Motor neuron (in vitro differentiated cells): ENCODE measurements around the gene CD82. TPM values are rescaled to one million over a fixed set of nuclear protein-coding genes. Genes with fewer than 3 reads are reported as not detected.
A peak's percentile ranks its signal among the peaks of the same experiment; 100 is the strongest.

Source experiments
- ATAC-seq, 8 experiments: fragments of 200-7000 bp; cut with Tn5 transposase; replicated peaks in 6 of 8; 2 replicates each; pipeline ENCODE4 v1.8.0; 2021; ENCODE audit warnings: mild to moderate bottlenecking in 8 of 8, moderate library complexity in 8 of 8
- H3K27ac ChIP-seq, 2 donors: fragments of 250-450 bp; sonication (Bioruptor Pico); 2 replicates each; pipeline ENCODE4 v1.9.0; 2021; ENCODE audit warnings: antibody characterized with exemption in 2 of 2, mild to moderate bottlenecking in 2 of 2, moderate library complexity in 1 of 2
- H3K4me1 ChIP-seq, 2 donors: fragments of 250-450 bp; sonication (Bioruptor Pico); replicated peaks in 1 of 2; 2 replicates each; pipeline ENCODE4 v1.6.1; 2021; ENCODE audit warnings: antibody characterized with exemption in 2 of 2, mild to moderate bottlenecking in 2 of 2, moderate library complexity in 1 of 2
- H3K4me3 ChIP-seq, 5 donors: fragments of 250-450 bp; sonication (Bioruptor Pico); 2 replicates each; pipeline ENCODE4 v1.9.0; 2021; ENCODE audit warnings: antibody characterized with exemption in 5 of 5, mild to moderate bottlenecking in 5 of 5, moderate library complexity in 4 of 5
- WGBS, 10 experiments: fragments of 450-650 bp; shearing (Covaris generic); methylation state at CpG; one replicate each; pipeline ENCODE4 v1.0.0; 2022; 5-methylcytosine and 5-hydroxymethylcytosine counted together
- in situ Hi-C, 9 experiments: fragments of 400-800 bp; cut with MboI; loops; one replicate each; pipeline ENCODE4 v1.15.0; 2021; ENCODE audit warnings: low sequenced_read_pairs in 9 of 9, low pct_unique_long_range_greater_than_20kb in 2 of 9; ENCODE audit not compliant: unreplicated experiment in 9 of 9
- total RNA-seq, 8 experiments: library from RNA; unstranded; fragments of 300-600 nt; gene quantifications; 2 replicates each; pipeline versions ENCODE4 v1.2.3 to v1.2.4, GENCODE V29; 2022

Gene CD82
- total RNA-seq, 8 experiments from 2014 or later: 1.3 to 58.4 (median 4.1) TPM

GRCh38 chr11:44621140-44621681, 55.7 kb downstream of the CD82 start:
- H3K27ac ChIP-seq: no peak overlapping the region
- in situ Hi-C loops: loop anchor here in 7 of 9 experiments (10.0 to 25.0 kb wide), 4 partner anchors 284 to 466 kb away; no protein-coding TSS in a partner anchor
- WGBS, 10 experiments: 7 to 27% (median 19%) methylated on average over 2 to 12 of the region's 24 CpGs; no CpG with 5 or more reads in 4 of the 10 experiments
- no peak overlapping the region for H3K4me3 ChIP-seq
- ATAC-seq: peak; percentile 71 to 85 (median 80)
- peaks cover 3 to 6% of the 10 kb centered on the region in 2 donors for H3K4me1 ChIP-seq

DNA sequence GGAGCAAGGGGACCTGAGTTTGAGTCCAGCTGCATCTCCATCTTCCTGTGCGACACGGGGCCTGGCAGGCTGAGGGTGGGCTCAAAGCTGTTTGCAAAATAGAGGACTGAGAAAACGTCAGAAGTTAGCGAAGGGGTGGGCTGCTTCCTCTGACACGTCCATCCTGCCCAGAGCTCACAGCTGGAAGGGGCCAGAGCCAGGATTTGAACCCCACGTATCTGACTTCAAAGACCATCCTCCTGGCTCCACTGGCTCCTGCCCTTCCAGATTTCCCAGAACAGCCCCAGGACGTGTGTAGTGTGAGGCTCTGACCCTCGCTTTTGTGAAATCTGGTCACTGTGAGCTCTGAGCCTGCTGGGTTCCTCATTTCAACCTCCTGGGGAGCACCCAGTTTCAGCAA, 56.3 kb downstream of the CD82 start:
- H3K27ac ChIP-seq: no peak overlapping the region
- in situ Hi-C loops: loop anchor here in 7 of 9 experiments (10.0 to 25.0 kb wide), 4 partner anchors 283 to 466 kb away; no protein-coding TSS in a partner anchor
- ATAC-seq: no peak
- 25 to 72% (median 60%) methylated on average over 2 to 4 of the region's 8 CpGs; no CpG with 5 or more reads in 5 of the 10 experiments for WGBS, 10 experiments
- peaks cover 4 to 8% of the 10 kb centered on the region in 2 donors for H3K4me1 ChIP-seq
- H3K4me3 ChIP-seq: no peak overlapping the region

DNA sequence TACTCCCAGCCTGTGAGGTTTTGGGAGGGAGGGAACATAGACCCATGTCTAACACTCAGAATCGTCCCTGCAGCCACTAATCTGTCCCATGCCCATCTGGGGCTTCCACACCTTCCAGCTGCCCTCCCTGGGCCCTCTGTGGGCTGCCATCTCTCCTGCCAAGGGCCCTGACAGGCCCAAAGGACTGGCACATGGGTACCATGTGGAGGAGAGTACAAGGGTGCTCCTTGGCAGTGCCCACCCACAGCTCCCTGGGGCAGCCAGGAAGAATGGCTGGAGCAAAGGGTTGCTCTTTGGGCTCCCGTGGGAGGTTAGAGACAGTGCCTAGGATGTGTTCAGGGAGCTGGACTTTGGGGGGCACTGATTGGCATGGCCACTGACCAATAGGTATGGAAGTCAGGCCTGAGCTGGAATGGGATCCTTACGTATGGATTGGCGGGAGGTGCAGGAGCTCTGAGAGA, 56.8 kb downstream of the CD82 start:
- no peak overlapping the region for H3K4me3 ChIP-seq
- no peak overlapping the region for H3K27ac ChIP-seq
- 80 to 100% (median 93%) methylated on average over 1 to 4 of the region's 4 CpGs; no CpG with 5 or more reads in 6 of the 10 experiments for WGBS, 10 experiments
- in situ Hi-C loops: loop anchor here in 7 of 9 experiments (10.0 to 25.0 kb wide), 4 partner anchors 283 to 465 kb away; no protein-coding TSS in a partner anchor
- peak in 1 of 8 experiments; percentile 3 for ATAC-seq
- H3K4me1 ChIP-seq: peaks cover 8 to 12% of the 10 kb centered on the region in 2 donors

GRCh38 chr11:44622721-44623258, 57.3 kb downstream of the CD82 start:
- H3K4me1 ChIP-seq: peaks cover 14 to 18% of the 10 kb centered on the region in 2 donors
- no peak overlapping the region for H3K4me3 ChIP-seq
- ATAC-seq: peak in 3 of 8 experiments; percentile 28 to 85 (median 50)
- H3K27ac ChIP-seq: no peak overlapping the region
- 10 to 100% (median 80%) methylated on average over 1 to 3 of the region's 11 CpGs; no CpG with 5 or more reads in 5 of the 10 experiments for WGBS, 10 experiments
- in situ Hi-C loops: loop anchor here in 7 of 9 experiments (10.0 to 25.0 kb wide), 4 partner anchors 282 to 465 kb away; no protein-coding TSS in a partner anchor

- no peak for ATAC-seq
- in situ Hi-C loops: loop anchor here in 7 of 9 experiments (10.0 to 25.0 kb wide), 4 partner anchors 281 to 464 kb away; no protein-coding TSS in a partner anchor
- no peak overlapping the region for H3K27ac ChIP-seq
- H3K4me3 ChIP-seq: no peak overlapping the region
- 83 to 100% (median 89%) methylated on average over 1 to 7 of the region's 10 CpGs; no CpG with 5 or more reads in 6 of the 10 experiments for WGBS, 10 experiments
- peaks cover 19 to 23% of the 10 kb centered on the region in 2 donors for H3K4me1 ChIP-seq
Measured at GRCh38 chr11:44623341-44623730, 57.9 kb downstream of the CD82 start.

GRCh38 chr11:44623731-44624491, 58.4 kb downstream of the CD82 start:
- Histone ChIP-seq H3K4me3 (no peak overlapping the region), H3K27ac (no peak overlapping the region), H3K4me1 (peaks cover 21 to 27% of the 10 kb centered on the region in 2 donors)
- no peak for ATAC-seq
- WGBS, 10 experiments: 40 to 100% (median 74%) methylated on average over 1 to 5 of the region's 8 CpGs; no CpG with 5 or more reads in 6 of the 10 experiments
- in situ Hi-C loops: loop anchor here in 7 of 9 experiments (10.0 to 25.0 kb wide), 4 partner anchors 281 to 463 kb away; no protein-coding TSS in a partner anchor

DNA sequence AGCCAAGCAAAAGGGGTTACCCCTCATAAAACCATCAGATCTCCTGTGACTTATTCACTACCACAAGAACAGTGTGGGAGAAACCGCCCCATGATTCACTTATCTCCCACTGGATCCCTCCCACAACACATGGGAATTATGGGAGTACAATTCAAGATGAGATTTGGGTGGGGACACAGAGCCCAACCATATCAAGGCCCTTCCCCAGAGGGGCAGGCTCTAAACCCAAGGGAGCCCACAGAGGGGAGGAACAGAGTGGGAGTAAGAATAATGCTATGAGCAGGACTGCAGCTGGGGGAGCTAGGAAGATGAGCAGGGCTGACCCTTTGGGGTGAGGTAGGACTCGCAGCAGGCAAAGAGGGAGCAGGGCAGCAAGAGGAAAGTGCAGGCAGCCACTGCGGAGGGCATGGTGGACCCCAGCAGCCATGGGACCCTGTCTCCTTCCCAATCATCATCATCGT, 59.3 kb downstream of the CD82 start:
- in situ Hi-C loops: loop anchor here in 8 of 9 experiments (10.0 to 25.0 kb wide), 4 partner anchors 280 to 463 kb away; no protein-coding TSS in a partner anchor
- Histone ChIP-seq H3K4me1 (peaks cover 24 to 27% of the 10 kb centered on the region in 2 donors), H3K27ac (no peak overlapping the region), H3K4me3 (no peak overlapping the region)
- ATAC-seq: peak in 1 of 8 experiments; percentile 9
- WGBS, 10 experiments: 70 to 100% (median 100%) methylated on average over 1 to 3 of the region's 4 CpGs; no CpG with 5 or more reads in 6 of the 10 experiments

DNA sequence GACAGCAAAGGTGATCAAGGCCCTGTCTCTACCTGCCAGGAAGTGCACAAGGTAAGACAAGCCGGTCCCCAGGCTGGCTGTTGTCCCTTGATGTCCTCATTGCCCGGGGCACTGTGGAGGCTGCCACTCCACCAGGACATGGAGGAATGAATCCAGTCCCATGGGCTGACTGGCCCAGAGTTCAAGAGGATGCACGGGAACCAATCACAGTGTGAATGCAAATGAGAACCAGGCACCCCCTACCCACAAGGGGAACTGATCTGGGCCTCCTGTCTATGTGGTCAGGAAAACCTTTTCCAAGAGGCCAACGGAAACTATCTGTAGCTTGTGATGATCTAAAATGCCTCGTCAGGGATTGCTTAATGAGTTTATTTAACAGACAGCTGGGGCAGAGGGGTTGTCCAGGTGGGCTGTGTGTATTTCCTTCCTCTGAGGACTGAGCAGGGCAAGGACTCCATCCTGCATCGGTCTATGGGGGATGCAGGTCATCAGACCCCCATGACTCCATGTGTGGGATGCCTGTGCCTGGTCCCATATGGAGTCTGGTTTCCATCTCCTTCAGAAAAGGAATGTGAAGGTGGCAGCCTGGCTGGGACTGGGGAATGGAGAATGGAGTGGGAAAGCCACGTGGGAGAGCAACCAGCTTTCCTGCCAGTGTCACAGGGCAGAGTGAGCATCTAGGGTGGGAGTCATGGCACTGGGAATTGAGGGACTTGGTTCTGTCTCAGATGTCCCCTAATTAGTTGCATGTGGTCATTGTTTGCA, 60.5 kb downstream of the CD82 start:
- Histone ChIP-seq H3K4me1 (peaks cover 21 to 26% of the 10 kb centered on the region in 2 donors), H3K27ac (no peak overlapping the region), H3K4me3 (no peak overlapping the region)
- in situ Hi-C loops: loop anchor here in 6 of 9 experiments (10.0 to 25.0 kb wide), 3 partner anchors 279 to 289 kb away; no protein-coding TSS in a partner anchor
- WGBS, 10 experiments: 60 to 100% (median 94%) methylated on average over 1 to 4 of the region's 7 CpGs; no CpG with 5 or more reads in 3 of the 10 experiments
- ATAC-seq: no peak

- ATAC-seq: no peak
- peak overlapping the region in 1 of 2 donors; percentile 43 for H3K27ac ChIP-seq
- WGBS, 10 experiments: 94 to 100% (median 100%) methylated on average over 1 to 2 of the region's 2 CpGs; no CpG with 5 or more reads in 6 of the 10 experiments
- no peak overlapping the region for H3K4me3 ChIP-seq
- in situ Hi-C loops: loop anchor here in 6 of 9 experiments (10.0 to 25.0 kb wide), 3 partner anchors 278 to 288 kb away; no protein-coding TSS in a partner anchor
- H3K4me1 ChIP-seq: peaks cover 20 to 21% of the 10 kb centered on the region in 2 donors
Measured at GRCh38 chr11:44626645-44627044, 61.2 kb downstream of the CD82 start.

- Histone ChIP-seq H3K4me1 (peaks cover 20 to 21% of the 10 kb centered on the region in 2 donors), H3K4me3 (no peak overlapping the region), H3K27ac (peak overlapping the region in 1 of 2 donors; percentile 44)
- in situ Hi-C loops: loop anchor here in 6 of 9 experiments (10.0 to 25.0 kb wide), 3 partner anchors 278 to 288 kb away; no protein-coding TSS in a partner anchor
- ATAC-seq: peak in 5 of 8 experiments; percentile 80 to 86 (median 83)
- WGBS, 10 experiments: 0 to 100% (median 44%) methylated on average over 1 to 4 of the region's 4 CpGs; no CpG with 5 or more reads in 1 of the 10 experiments
Measured at GRCh38 chr11:44627165-44627789, 61.8 kb downstream of the CD82 start.
